Heart right ventricle (tissue), 16 donors: ENCODE measurements around the gene PREX1. TPM values are rescaled to one million over a fixed set of nuclear protein-coding genes. Genes with fewer than 3 reads are reported as not detected.

ENCODE experiments used
- ATAC-seq, 8 donors: fragments of 200-7000 bp; cut with Tn5 transposase; one replicate each; pipeline ENCODE4 v1.9.1; 2020; ENCODE audit warnings: mild to moderate bottlenecking in 8 of 8, moderate library complexity in 8 of 8, moderate number of reproducible peaks in 1 of 8
- DNase-seq, 2 donors: peaks; one replicate each; pipeline ENCODE4 v3.0.0-alpha.2; 2020
- H3K27ac ChIP-seq, 10 donors: fragments of 200-600 bp; sonication (generic) in 2 of 10; one replicate each; pipeline versions ENCODE4 v1.5.0 to v1.8.0; 2020 to 2022; ENCODE audit warnings: mild to moderate bottlenecking in 3 of 10
- H3K27me3 ChIP-seq, 7 donors: fragments of 200-600 bp; one replicate each; pipeline ENCODE4 v1.8.0; 2021 to 2022; ENCODE audit warnings: mild to moderate bottlenecking in 2 of 7
- H3K36me3 ChIP-seq, 9 donors: fragments of 200-600 bp; sonication (generic) in 1 of 9; one replicate each; pipeline versions ENCODE4 v1.5.0 to v1.8.0; 2020 to 2022; ENCODE audit warnings: mild to moderate bottlenecking in 2 of 9
- H3K4me1 ChIP-seq, 9 donors: fragments of 200-600 bp; sonication (generic) in 1 of 9; one replicate each; pipeline versions ENCODE4 v1.5.0 to v1.8.0; 2020 to 2022; ENCODE audit warnings: mild to moderate bottlenecking in 4 of 9
- H3K4me3 ChIP-seq, 10 donors: fragments of 200-600 bp; sonication (generic) in 2 of 10; one replicate each; pipeline versions ENCODE4 v1.5.0 to v1.8.0; 2020 to 2022; ENCODE audit warnings: mild to moderate bottlenecking in 7 of 10, moderate library complexity in 2 of 10
- H3K9me3 ChIP-seq, 11 donors: fragments of 200-600 bp in 10 of 11; sonication (generic) in 2 of 11; one replicate each; pipeline versions ENCODE4 v1.5.0 to v1.8.0; 2013 to 2022; ENCODE audit warnings: mild to moderate bottlenecking in 2 of 11, control low read depth in 1 of 11, moderate library complexity in 1 of 11
- WGBS, 2 donors: extraction: QIAGEN DNeasy Blood & Tissue Kit; methylation state at CpG; one replicate each; pipeline ENCODE4 v1.1.7; 2013; ENCODE audit warnings: inconsistent platforms in 1 of 2; 5-methylcytosine and 5-hydroxymethylcytosine counted together
- intact Hi-C, 10 donors: fragments of 100-400 bp; cut with DNase I; formaldehyde crosslinking; loops; one replicate each; pipeline versions ENCODE4 v1.11.1 to v1.14.2; 2022
- polyA plus RNA-seq, 2 donors: library from polyadenylated mRNA; stranded (reverse); fragments of 200-250 nt; gene quantifications; one replicate each; pipeline ENCODE4 v1.2.3, GENCODE V29; 2013
- total RNA-seq, 10 donors: library from RNA; stranded (reverse); fragmentation: NEBNext Ultra II Directional in 3 of 10; extraction: Animal tissue kit (Norgen Biotek cat#: 25700) in 3 of 10; gene quantifications; one replicate each; pipeline versions ENCODE4 v1.2.1 to v1.2.4, GENCODE V29; 2021 to 2023
- TF ChIP-seq, protein P1 (sequence below), 9 donors: fragments of 200-600 bp; sonication (generic) in 2 of 9; IDR thresholded peaks; one replicate each; pipeline versions ENCODE4 v1.5.0 to v1.8.0; 2021 to 2022; ENCODE audit warnings: antibody characterized with exemption in 9 of 9, mild to moderate bottlenecking in 5 of 9, moderate library complexity in 1 of 9
- donor health status: Arrhythmogenic right ventricular cardiomyopathy.
- donor health status: ischemic (EF 13 %, LVEDD 7.1; RV severe dilation, severe dysfunction).
- donor health status: healthy with polysubstance abuse.
- donor health status: DM: no; HTN: yes; CAD: no.
- donor health status: DM: no; HTN: no; CAD: no.
- donor health status: ischemic (EF 25% LVEDD 6.9; RV normal size, moderate dysfunction).
- donor health status: ischemic (EF 25% LVEDD 5.7; RV mildly dilated, moderate dysfunction).
- donor health status: healthy.
- donor health status: DM: yes; HTN: yes; CAD: no.
- donor health status: Ischemic cardiomyopathy.
- donor health status: ischemic (EF 35%, LVEDD 5.7; RV mildly dilated, moderate dysfunction).
- donor health status: nonischemic (EF 11% LVEDD 7.7; RV severe dilation, severe dysfunction).
- donor health status: DM: yes; HTN: yes; CAD: no.
- donor health status: PGD.
- donor health status: ischemic (EF 29% LVEDD 5.4; RV normal size, mild dysfunction).
- donor health status: nonischemic (EF 23%, LVEDD 6.1; RV moderate dilation, normal function).

PREX1 gene
- total and polyA plus RNA-seq, 12 donors, result 4.6 to 23.4 (median 8.8) TPM

DNA sequence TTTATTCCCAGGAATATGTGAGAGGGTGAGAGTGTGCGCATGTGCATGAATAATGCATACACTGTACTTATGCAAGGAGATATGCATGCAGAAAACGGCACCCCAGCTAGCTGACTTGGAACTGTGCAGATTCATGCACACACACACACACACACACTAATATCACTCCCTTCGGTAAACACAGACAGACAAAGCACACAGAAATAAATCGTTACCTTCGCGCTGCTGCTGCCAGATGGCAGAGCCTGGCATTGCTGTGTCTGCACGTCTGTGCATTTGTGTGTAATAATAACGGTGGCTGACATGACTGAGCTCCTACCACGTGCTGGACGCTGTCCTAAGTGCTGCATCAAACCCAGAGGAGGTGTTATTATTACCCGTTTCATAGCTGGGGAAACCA lies 36.8 kb downstream of the PREX1 start:
- intact Hi-C loops, result no loop called here
- DNase-seq (no peak), ATAC-seq (peak in 6 of 8 donors; percentile 7 to 43 (median 36))
- no peaks in the 10 kb centered on the region for H3K36me3 ChIP-seq
- H3K9me3 ChIP-seq, result no peaks in the 10 kb centered on the region
- WGBS, 2 donors, result 39 to 45% methylated on average over 11 of the region's 11 CpGs
- peaks cover 4 to 82% (median 19%) of the 10 kb centered on the region in 9 donors for H3K4me1 ChIP-seq
- H3K27ac ChIP-seq, result no peak overlapping the region
- TF ChIP-seq, protein P1, sequence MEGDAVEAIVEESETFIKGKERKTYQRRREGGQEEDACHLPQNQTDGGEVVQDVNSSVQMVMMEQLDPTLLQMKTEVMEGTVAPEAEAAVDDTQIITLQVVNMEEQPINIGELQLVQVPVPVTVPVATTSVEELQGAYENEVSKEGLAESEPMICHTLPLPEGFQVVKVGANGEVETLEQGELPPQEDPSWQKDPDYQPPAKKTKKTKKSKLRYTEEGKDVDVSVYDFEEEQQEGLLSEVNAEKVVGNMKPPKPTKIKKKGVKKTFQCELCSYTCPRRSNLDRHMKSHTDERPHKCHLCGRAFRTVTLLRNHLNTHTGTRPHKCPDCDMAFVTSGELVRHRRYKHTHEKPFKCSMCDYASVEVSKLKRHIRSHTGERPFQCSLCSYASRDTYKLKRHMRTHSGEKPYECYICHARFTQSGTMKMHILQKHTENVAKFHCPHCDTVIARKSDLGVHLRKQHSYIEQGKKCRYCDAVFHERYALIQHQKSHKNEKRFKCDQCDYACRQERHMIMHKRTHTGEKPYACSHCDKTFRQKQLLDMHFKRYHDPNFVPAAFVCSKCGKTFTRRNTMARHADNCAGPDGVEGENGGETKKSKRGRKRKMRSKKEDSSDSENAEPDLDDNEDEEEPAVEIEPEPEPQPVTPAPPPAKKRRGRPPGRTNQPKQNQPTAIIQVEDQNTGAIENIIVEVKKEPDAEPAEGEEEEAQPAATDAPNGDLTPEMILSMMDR (IDR thresholded peaks at IDR 0.05), result peak in 1 of 9 donors; percentile 13
- H3K27me3 ChIP-seq, result no peaks in the 10 kb centered on the region
- no peak overlapping the region for H3K4me3 ChIP-seq

DNA sequence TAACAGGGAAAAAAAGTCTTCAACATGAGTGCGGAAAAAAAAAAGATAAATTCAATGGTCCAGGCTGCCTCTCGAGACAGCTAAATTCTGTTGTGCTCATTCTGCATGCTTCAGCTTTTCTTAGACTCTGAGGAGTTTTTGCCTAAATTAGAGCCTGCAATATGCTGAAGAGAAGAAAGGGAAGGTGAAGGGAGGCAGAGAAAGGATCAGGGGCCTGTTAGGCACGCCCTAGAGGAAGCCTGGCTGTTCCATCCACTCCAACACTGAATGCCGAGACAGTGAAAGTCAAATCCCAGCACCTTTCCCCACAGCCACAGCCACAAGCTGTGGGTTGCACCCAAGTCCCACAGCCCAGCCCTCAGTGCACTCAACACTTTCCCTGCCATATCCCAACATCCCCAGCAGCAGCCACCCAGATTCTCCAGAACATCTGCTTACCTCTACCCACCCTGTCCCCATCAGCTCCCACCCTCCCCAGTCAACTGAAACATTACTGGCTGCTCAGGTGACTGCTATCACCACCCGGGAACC lies 37.3 kb downstream of the PREX1 start:
- 53 to 60% methylated on average over 5 of the region's 5 CpGs for WGBS, 2 donors
- ATAC-seq (peak in 1 of 8 donors; percentile 24), DNase-seq (no peak)
- Histone ChIP-seq H3K4me3 (no peak overlapping the region), H3K27ac (peak overlapping the region in 1 of 10 donors; percentile 12), H3K4me1 (peaks cover 4 to 82% (median 19%) of the 10 kb centered on the region in 9 donors), H3K36me3 (no peaks in the 10 kb centered on the region), H3K9me3 (no peaks in the 10 kb centered on the region), H3K27me3 (no peaks in the 10 kb centered on the region)
- intact Hi-C loops, result no loop called here
- TF ChIP-seq, protein P1 (IDR thresholded peaks at IDR 0.05), result no peak

DNA sequence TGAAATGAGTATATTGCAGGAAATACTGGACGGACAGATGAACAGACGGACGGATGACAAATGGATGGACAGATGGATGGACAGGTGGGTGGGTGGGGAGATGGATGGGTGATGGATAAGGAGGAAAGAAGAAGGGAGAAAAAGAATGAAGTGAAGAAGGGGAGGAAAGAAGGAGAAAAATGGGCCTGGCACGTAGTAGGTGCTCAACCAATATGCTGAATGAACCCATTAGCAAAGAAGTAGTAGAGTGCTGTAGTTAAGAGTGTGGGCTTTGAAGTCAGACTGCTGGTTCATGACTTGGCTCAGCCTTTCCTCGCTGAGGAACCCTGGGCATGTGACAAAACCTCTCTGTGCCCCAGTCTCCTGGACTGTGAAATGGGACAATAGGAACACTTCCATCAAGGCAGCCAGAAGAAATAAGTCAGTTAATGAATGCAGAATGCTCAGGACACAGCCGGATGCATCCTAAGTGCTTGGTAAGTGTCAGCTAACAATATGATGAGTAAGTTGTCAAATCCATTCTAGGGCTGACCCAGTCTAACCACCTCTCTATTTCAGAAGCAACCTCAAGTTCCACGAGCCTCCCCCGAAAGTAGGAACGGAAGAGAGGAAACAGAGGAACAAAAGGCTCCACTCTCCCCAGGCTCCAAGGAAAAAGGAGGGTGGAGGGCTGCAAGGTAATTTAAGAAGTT lies 37.9 kb downstream of the PREX1 start:
- H3K4me3 ChIP-seq, result no peak overlapping the region
- H3K36me3 ChIP-seq, result no peaks in the 10 kb centered on the region
- intact Hi-C loops, result no loop called here
- H3K27ac ChIP-seq, result peak overlapping the region in 1 of 10 donors; percentile 12
- 87 to 92% methylated on average over 9 of the region's 9 CpGs for WGBS, 2 donors
- ATAC-seq (no peak), DNase-seq (no peak)
- TF ChIP-seq, protein P1 (IDR thresholded peaks at IDR 0.05), result no peak
- no peaks in the 10 kb centered on the region for H3K27me3 ChIP-seq
- H3K4me1 ChIP-seq, result peaks cover 4 to 82% (median 19%) of the 10 kb centered on the region in 9 donors
- no peaks in the 10 kb centered on the region for H3K9me3 ChIP-seq

DNA sequence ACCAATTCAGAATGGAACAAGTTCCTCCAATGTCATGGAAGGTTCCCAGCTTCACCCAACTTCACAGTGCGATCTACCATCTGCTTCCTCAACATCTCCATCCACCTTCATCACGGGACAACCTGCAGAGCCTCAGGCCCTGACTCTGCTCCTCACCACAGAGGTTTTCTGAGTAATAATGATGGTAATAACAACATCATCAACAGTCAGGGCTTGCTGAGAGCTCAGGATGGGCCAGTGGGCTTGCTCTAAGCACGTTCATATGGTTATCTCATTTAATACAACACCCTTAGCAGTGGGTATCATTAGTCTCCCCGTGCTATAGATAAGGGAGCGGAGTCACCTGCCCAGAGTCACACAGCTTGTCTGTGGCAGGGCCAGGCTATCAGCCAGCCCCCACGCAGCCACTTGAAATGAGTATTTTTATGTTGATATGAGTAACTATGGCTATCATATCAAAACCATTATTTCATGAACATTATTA lies 38.6 kb downstream of the PREX1 start:
- Histone ChIP-seq H3K4me1 (peaks cover 4 to 80% (median 19%) of the 10 kb centered on the region in 9 donors), H3K9me3 (no peaks in the 10 kb centered on the region), H3K27me3 (no peaks in the 10 kb centered on the region), H3K36me3 (no peaks in the 10 kb centered on the region), H3K27ac (peak overlapping the region in 1 of 10 donors; percentile 83), H3K4me3 (no peak overlapping the region)
- 60 to 70% methylated on average over 6 of the region's 6 CpGs for WGBS, 2 donors
- TF ChIP-seq, protein P1 (IDR thresholded peaks at IDR 0.05), result no peak
- ATAC-seq (no peak), DNase-seq (no peak)
- intact Hi-C loops, result no loop called here
